Measurements from ENCODE around the gene IFNGR1.
A peak's percentile ranks its signal among the peaks of the same experiment; 100 is the strongest.

IFNGR1 gene

DNA sequence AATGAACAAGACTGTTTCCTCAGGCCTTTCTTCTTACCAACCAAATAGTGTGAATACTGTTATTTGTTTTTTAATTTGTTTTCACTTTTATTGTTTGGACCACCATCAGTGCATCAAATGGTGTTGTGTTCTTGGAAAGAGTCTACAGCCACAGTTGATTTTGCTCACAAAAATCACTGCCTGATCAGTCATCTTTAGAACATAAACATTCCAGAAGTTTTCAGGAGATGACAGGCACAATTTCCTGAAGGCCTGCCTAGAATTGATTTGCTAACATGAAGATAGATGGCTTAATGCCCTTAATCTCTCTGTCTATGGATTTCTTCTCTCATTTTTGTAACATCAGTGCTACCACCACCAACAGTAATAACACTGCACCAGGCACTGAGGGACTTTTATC is 59.3 kb downstream of the IFNGR1 start:
- DNase-seq (ENCODE audit: insufficient read length, low spot score) = no peak
- FAIRE-seq = no peak

GRCh38 chr6:137157601-137158000 is 61.6 kb downstream of the IFNGR1 start:
- FAIRE-seq (no peak), DNase-seq (ENCODE audit: insufficient read length, low spot score) (no peak)

DNA sequence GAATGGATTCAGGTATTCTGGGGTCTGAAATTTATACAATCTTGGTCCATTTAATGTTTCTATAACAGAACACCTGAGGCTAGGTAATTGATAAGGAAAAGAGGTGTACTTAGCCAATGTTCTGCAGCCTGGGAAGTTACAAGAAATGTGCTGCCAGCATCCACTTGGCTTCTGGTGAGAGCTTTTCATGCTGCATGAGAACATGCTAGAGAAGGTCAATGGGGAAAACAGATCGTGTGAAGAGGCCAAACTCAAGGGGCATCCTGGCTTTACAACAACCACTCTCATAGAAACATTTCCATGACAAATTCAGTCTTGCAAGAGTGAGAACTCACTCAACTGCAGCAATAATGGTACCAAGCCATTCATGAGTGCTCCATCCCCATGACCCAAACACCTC is 62.5 kb downstream of the IFNGR1 start:
- no peak for FAIRE-seq
- no peak for DNase-seq (ENCODE audit: insufficient read length, low spot score)

DNA sequence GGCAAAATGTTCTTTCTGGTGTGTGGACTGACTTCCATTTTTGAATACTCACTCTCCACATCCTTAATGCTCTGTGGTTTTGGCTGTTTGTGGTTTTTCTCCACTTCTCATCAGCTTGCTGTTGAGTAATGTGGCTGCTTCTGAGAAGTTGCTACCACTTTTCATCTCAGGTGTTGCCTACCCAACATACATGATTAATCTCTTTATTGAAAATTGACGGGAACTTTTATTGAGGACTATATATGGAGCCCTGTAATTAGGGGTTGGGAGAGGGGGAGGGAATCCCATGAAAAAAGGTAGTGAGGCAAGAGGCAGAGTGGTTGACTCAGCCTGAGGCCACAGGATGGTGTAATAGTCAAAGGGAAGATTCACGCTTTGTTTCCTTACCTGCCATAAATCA is 63.4 kb downstream of the IFNGR1 start:
- DNase-seq (ENCODE audit: insufficient read length, low spot score) (no peak), FAIRE-seq (peak; percentile 26)

DNA sequence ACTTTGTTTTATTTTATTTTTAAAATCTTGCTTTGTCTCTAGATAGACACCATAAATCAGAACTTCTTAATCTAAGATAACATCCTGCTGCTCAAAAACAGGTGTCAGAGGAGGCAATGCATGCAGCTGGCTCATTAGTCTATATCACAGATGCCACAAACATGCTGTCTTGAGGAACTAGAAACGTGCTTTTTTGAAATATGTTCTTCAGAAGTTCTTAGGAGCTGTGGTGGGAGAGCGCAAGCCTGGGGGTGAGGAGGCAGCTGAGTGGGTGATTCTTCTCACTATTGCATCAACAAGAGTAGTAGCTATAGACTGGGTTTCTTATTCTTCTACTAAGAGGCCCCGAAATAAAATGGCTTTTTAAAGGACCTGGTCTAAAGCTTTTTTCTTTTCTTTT is 69.1 kb downstream of the IFNGR1 start:
- FAIRE-seq (no peak), DNase-seq (ENCODE audit: insufficient read length, low spot score) (no peak)

DNA sequence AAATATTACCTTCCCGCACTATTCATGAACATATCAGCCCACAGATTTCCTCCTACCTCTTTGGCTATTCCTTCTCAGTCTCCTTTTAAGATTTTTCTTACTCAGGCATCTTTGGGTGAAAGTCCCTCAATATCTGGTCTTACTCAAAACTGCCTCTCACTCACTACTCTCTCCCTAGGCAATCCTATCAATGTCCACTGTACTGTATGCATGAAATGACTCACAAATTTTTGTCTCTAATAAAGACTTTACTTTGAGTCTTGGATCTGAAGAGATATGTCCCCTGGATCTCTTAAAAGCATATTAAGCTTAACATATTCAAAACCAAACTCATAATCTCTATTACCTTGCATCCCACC is 70.2 kb downstream of the IFNGR1 start:
- no peak for DNase-seq (ENCODE audit: insufficient read length, low spot score)

GRCh38 chr6:137148306-137149034 is 70.7 kb downstream of the IFNGR1 start:
- DNase-seq (ENCODE audit: insufficient read length, low spot score) = no peak
- FAIRE-seq = no peak

More for the DNA sequence above, 70.2 kb downstream of the IFNGR1 start:
- FAIRE-seq = no peak
